ENCODE measurements around the gene EDN2. TPM values are rescaled to one million over a fixed set of nuclear protein-coding genes. Genes with fewer than 3 reads are reported as not detected.

The EDN2 gene
- total RNA-seq, 1 donor from 2014 or later: not detected

DNA sequence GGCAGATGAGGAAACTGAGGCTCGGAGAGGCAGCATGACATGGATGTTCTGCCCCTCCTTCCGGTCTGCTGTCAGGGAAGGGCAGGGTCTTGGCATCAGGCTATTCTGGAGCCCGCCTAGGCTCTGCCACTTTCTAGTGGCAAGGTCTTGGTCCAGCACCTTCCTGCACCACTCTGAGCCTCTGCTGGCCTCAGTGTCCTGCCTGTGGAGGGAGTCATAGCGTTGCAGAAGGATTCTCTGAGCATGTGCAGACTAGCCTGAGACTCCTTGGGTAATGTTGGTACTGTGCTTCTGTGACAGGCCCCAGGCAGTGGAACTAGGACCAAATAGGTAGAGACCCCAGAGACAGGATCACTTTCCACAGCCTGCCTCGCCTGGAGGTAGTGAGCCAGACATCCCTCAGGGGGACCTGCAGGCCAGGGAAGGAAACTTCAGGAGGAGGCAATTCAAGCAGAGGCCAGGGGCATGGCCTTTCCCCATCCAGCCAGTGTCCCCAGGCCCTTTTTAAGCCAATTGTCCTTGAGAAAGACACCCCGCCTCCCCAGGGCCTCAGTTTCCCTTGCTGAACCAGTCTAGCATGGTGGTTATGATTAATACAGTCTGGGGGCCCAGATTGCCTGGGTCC lies 10.6 kb downstream of the EDN2 start:
- TF ChIP-seq, protein P1, sequence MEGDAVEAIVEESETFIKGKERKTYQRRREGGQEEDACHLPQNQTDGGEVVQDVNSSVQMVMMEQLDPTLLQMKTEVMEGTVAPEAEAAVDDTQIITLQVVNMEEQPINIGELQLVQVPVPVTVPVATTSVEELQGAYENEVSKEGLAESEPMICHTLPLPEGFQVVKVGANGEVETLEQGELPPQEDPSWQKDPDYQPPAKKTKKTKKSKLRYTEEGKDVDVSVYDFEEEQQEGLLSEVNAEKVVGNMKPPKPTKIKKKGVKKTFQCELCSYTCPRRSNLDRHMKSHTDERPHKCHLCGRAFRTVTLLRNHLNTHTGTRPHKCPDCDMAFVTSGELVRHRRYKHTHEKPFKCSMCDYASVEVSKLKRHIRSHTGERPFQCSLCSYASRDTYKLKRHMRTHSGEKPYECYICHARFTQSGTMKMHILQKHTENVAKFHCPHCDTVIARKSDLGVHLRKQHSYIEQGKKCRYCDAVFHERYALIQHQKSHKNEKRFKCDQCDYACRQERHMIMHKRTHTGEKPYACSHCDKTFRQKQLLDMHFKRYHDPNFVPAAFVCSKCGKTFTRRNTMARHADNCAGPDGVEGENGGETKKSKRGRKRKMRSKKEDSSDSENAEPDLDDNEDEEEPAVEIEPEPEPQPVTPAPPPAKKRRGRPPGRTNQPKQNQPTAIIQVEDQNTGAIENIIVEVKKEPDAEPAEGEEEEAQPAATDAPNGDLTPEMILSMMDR (IDR thresholded peaks at IDR 0.05; ENCODE audit: insufficient read depth, low read length, poor library complexity, severe bottlenecking): no peak
- no peaks in the 10 kb centered on the region for H3K27me3 ChIP-seq (ENCODE audit: control insufficient read depth, insufficient read depth, low read length)
- no peaks in the 10 kb centered on the region for H3K36me3 ChIP-seq (ENCODE audit: control insufficient read depth, insufficient read depth, low read length)
- no peak for DNase-seq (ENCODE audit: low read depth)
- H3K4me3 ChIP-seq (ENCODE audit: low read depth, low read length): no peak overlapping the region

GRCh38 chr1:41471658-41472057 lies 12.8 kb downstream of the EDN2 start:
- Histone ChIP-seq H3K27me3 (ENCODE audit: control insufficient read depth, insufficient read depth, low read length) (no peaks in the 10 kb centered on the region), H3K36me3 (ENCODE audit: control insufficient read depth, insufficient read depth, low read length) (no peaks in the 10 kb centered on the region), H3K4me3 (ENCODE audit: low read depth, low read length) (no peak overlapping the region)
- TF ChIP-seq, protein P1 (IDR thresholded peaks at IDR 0.05; ENCODE audit: insufficient read depth, low read length, poor library complexity, severe bottlenecking): no peak
- no peak for DNase-seq (ENCODE audit: low read depth)

- no peaks in the 10 kb centered on the region for H3K36me3 ChIP-seq (ENCODE audit: control insufficient read depth, insufficient read depth, low read length)
- H3K4me3 ChIP-seq (ENCODE audit: low read depth, low read length): no peak overlapping the region
- TF ChIP-seq, protein P1 (IDR thresholded peaks at IDR 0.05; ENCODE audit: insufficient read depth, low read length, poor library complexity, severe bottlenecking): no peak
- DNase-seq (ENCODE audit: low read depth): no peak
- H3K27me3 ChIP-seq (ENCODE audit: control insufficient read depth, insufficient read depth, low read length): no peaks in the 10 kb centered on the region
These were observed 14.8 kb downstream of the EDN2 start for GRCh38 chr1:41469706-41470105.

GRCh38 chr1:41468122-41468762 lies 16.2 kb downstream of the EDN2 start:
- TF ChIP-seq, protein P1 (IDR thresholded peaks at IDR 0.05; ENCODE audit: insufficient read depth, low read length, poor library complexity, severe bottlenecking): no peak
- H3K4me3 ChIP-seq (ENCODE audit: low read depth, low read length): no peak overlapping the region

GRCh38 chr1:41467673-41468072 lies 16.8 kb downstream of the EDN2 start:
- TF ChIP-seq, protein P1 (IDR thresholded peaks at IDR 0.05; ENCODE audit: insufficient read depth, low read length, poor library complexity, severe bottlenecking): no peak
- DNase-seq (ENCODE audit: low read depth): no peak
- no peak overlapping the region for H3K4me3 ChIP-seq (ENCODE audit: low read depth, low read length)
- H3K36me3 ChIP-seq (ENCODE audit: control insufficient read depth, insufficient read depth, low read length): no peaks in the 10 kb centered on the region
- no peaks in the 10 kb centered on the region for H3K27me3 ChIP-seq (ENCODE audit: control insufficient read depth, insufficient read depth, low read length)

More at GRCh38 chr1:41468122-41468762, 16.2 kb downstream of the EDN2 start:
- no peak for DNase-seq (ENCODE audit: low read depth)
- Histone ChIP-seq H3K27me3 (ENCODE audit: control insufficient read depth, insufficient read depth, low read length) (no peaks in the 10 kb centered on the region), H3K36me3 (ENCODE audit: control insufficient read depth, insufficient read depth, low read length) (no peaks in the 10 kb centered on the region)

All from kidney epithelial cell (primary cell).